HepG2 (cell line): Measurements from ENCODE around the gene XPNPEP2. TPM values are rescaled to one million over a fixed set of nuclear protein-coding genes. Genes with fewer than 3 reads are reported as not detected.

ENCODE experiments used
- ATAC-seq: fragments of 200-7000 bp; cut with Tn5 transposase; 3 replicates; pipeline ENCODE4 v1.9.1; 2020; ENCODE audit warnings: mild to moderate bottlenecking, moderate library complexity
- BruUV-seq: library from RNA; stranded (reverse); fragments of 400-500 nt; replicated peaks from 2 replicates; lab custom pipeline; 2021; lab: Mats Ljungman, UMichigan
- CTCF ChIA-PET: fragments of 300-600 bp; formaldehyde crosslinking; extraction: SDS; loops from one replicate; lab custom pipeline; 2021; ENCODE audit warnings: low total read pairs, inconsistent platforms, low intra/inter-chr PET ratio; lab: Yijun Ruan, JAX
- POLR2A ChIA-PET: fragments of 350-600 bp; sonication (Branson Sonifier 250); formaldehyde crosslinking; loops from one replicate; lab custom pipeline; 2020; ENCODE audit warnings: antibody characterized with exemption, inconsistent platforms; lab: Yijun Ruan, JAX
- DNase-seq: peaks from one replicate; pipeline ENCODE4 v3.0.0-alpha.2; 2015; ENCODE audit warnings: low spot score
- FAIRE-seq: peaks from 3 replicates; lab custom pipeline; 2011; peaks lifted over from hg19 to GRCh38; lab: Jason Lieb, UNC
- H2AFZ ChIP-seq: one replicate; pipeline ENCODE4 v1.6.1; 2011; ENCODE audit warnings: low read length, inconsistent platforms
- H3K27ac ChIP-seq: fragments of 300-600 bp; 3 replicates; pipeline ENCODE4 v1.8.0; 2011; ENCODE audit warnings: mixed run types, mild to moderate bottlenecking, mixed read lengths, low read length, inconsistent platforms; ENCODE audit not compliant: insufficient read depth; ENCODE audit errors: extremely low read length
- H3K27me3 ChIP-seq, 2 experiments: fragments of 200-600 bp in 1 of 2; 2 replicates in 1 of 2; 3 replicates in 1 of 2; pipeline versions ENCODE4 v1.6.0 to v1.8.0; 2011; ENCODE audit warnings: low read length in 2 of 2, mild to moderate bottlenecking in 2 of 2, moderate library complexity in 2 of 2, inconsistent platforms in 1 of 2; ENCODE audit not compliant: insufficient read depth in 2 of 2, control insufficient read depth in 1 of 2
- H3K36me3 ChIP-seq, 2 experiments: fragments of 200-600 bp in 1 of 2; replicated peaks in 1 of 2; 2 replicates in 1 of 2; 3 replicates in 1 of 2; pipeline versions ENCODE4 v1.5.1 to v1.8.0; 2011; ENCODE audit warnings: low read length in 2 of 2, inconsistent platforms in 1 of 2; ENCODE audit not compliant: insufficient read depth in 2 of 2, control insufficient read depth in 1 of 2
- H3K4me1 ChIP-seq: 2 replicates; pipeline ENCODE4 v1.5.1; 2012; ENCODE audit warnings: low read length, inconsistent platforms; ENCODE audit not compliant: insufficient read depth
- H3K4me2 ChIP-seq: 2 replicates; pipeline ENCODE4 v1.6.0; 2011; ENCODE audit warnings: low read depth, low read length, inconsistent platforms
- H3K4me3 ChIP-seq, 3 experiments: fragments of 200-600 bp in 1 of 3; sonication (generic), shearing (Covaris generic) in 1 of 3; replicated peaks in 1 of 3; 2 replicates each; pipeline ENCODE4 v1.5.1; 2011 to 2016; ENCODE audit warnings: low read length in 3 of 3, inconsistent platforms in 2 of 3, low read depth in 2 of 3, mild to moderate bottlenecking in 2 of 3, control low read depth in 1 of 3, mixed read lengths in 1 of 3; ENCODE audit not compliant: insufficient read depth in 1 of 3
- H3K79me2 ChIP-seq: one replicate; pipeline ENCODE4 v1.6.1; 2011; ENCODE audit warnings: low read length, inconsistent platforms; ENCODE audit not compliant: insufficient read depth
- H3K9ac ChIP-seq: 2 replicates; pipeline ENCODE4 v1.6.0; 2011; ENCODE audit warnings: mild to moderate bottlenecking, low read depth, low read length, inconsistent platforms; ENCODE audit not compliant: insufficient read depth
- H3K9me3 ChIP-seq: 2 replicates; pipeline ENCODE4 v1.5.1; 2012; ENCODE audit warnings: mild to moderate bottlenecking, low read length
- H4K20me1 ChIP-seq: 2 replicates; pipeline ENCODE4 v1.6.0; 2011; ENCODE audit warnings: inconsistent platforms, mild to moderate bottlenecking, low read length, moderate library complexity; ENCODE audit not compliant: insufficient read depth
- ARHGAP35 ChIP-seq: sonication (generic); formaldehyde crosslinking; IDR thresholded peaks from 2 replicates; pipeline ENCODE4 v1.9.0; 2022; ENCODE audit warnings: mild to moderate bottlenecking, inconsistent platforms, moderate library complexity, missing genetic modification reagents, borderline replicate concordance
- BHLHE40 ChIP-seq: IDR thresholded peaks from 2 replicates; pipeline ENCODE4 v1.6.1; 2011; ENCODE audit warnings: low read length, improper control_type of control experiment
- FOXK1 ChIP-seq: sonication (generic); formaldehyde crosslinking; IDR thresholded peaks from 2 replicates; pipeline ENCODE4 v1.4.0; 2020; ENCODE audit warnings: low read depth, missing genetic modification reagents, borderline replicate concordance
- MBD4 ChIP-seq: IDR thresholded peaks from 2 replicates; pipeline ENCODE4 v1.6.1; 2012; ENCODE audit warnings: low read length, inconsistent platforms, borderline replicate concordance
- MYNN ChIP-seq: sonication (generic); formaldehyde crosslinking; IDR thresholded peaks from 2 replicates; pipeline ENCODE4 v1.4.0; 2020; ENCODE audit warnings: mild to moderate bottlenecking, low read depth, missing genetic modification reagents
- RORA ChIP-seq: sonication (generic); formaldehyde crosslinking; IDR thresholded peaks from 2 replicates; pipeline ENCODE4 v1.5.0; 2020; ENCODE audit warnings: mild to moderate bottlenecking, missing genetic modification reagents, moderate library complexity
- ZBTB49 ChIP-seq: sonication (generic); formaldehyde crosslinking; IDR thresholded peaks from 2 replicates; pipeline ENCODE4 v1.4.0; 2020; ENCODE audit warnings: missing genetic modification reagents, borderline replicate concordance
- ZHX1 ChIP-seq: sonication (generic); formaldehyde crosslinking; IDR thresholded peaks from 2 replicates; pipeline ENCODE4 v1.8.1; 2022; ENCODE audit warnings: low read depth, mild to moderate bottlenecking, missing genetic modification reagents
- ZNF138 ChIP-seq: sonication (generic); formaldehyde crosslinking; IDR thresholded peaks from 2 replicates; pipeline ENCODE4 v1.5.0; 2020; ENCODE audit warnings: mild to moderate bottlenecking, low read depth, missing genetic modification reagents
- ZNF441 ChIP-seq: sonication (generic); formaldehyde crosslinking; IDR thresholded peaks from 2 replicates; pipeline ENCODE4 v1.7.0; 2021; ENCODE audit warnings: missing genetic modification reagents, borderline replicate concordance
- ZNF614 ChIP-seq: IDR thresholded peaks from 2 replicates; pipeline ENCODE4 v1.6.1; 2018; ENCODE audit warnings: missing biosample characterization, missing genetic modification reagents, inconsistent platforms, borderline replicate concordance
- ZNF709 ChIP-seq: sonication (generic); formaldehyde crosslinking; IDR thresholded peaks from 2 replicates; pipeline ENCODE4 v1.5.0; 2020; ENCODE audit warnings: mild to moderate bottlenecking, missing genetic modification reagents
- ZNF768 ChIP-seq: sonication (generic); formaldehyde crosslinking; IDR thresholded peaks from 2 replicates; pipeline ENCODE4 v1.4.0; 2020; ENCODE audit warnings: missing genetic modification reagents
- WGBS: methylation state at CpG from one replicate; pipeline ENCODE4 v1.1.6; 2017; ENCODE audit warnings: low lambda C conversion rate; 5-methylcytosine and 5-hydroxymethylcytosine counted together
- in situ Hi-C: cut with HindIII; loops from 2 replicates; pipeline ENCODE4 v1.10.0; 2017; ENCODE audit warnings: low pct_unique_long_range_greater_than_20kb; ENCODE audit not compliant: extremely low pct_ligation_motif_present
- intact Hi-C: fragments of 100-400 bp; cut with micrococcal nuclease; formaldehyde crosslinking; loops from one replicate; pipeline ENCODE4 v1.10.0; 2022; ENCODE audit not compliant: unreplicated experiment
- polyA plus RNA-seq, 8 experiments: library from polyadenylated mRNA; depleted of rRNA in 3 of 8; stranded (reverse) in 7 of 8; unstranded in 1 of 8; fragments of >200 nt; fragmentation: Illumina TruSeq in 4 of 8; extraction: Trizol in 4 of 8; gene quantifications; 2 replicates each; pipeline versions ENCODE4 v1.2.1 to v1.2.3, GENCODE V29; 2011 to 2016; ENCODE audit warnings: low read depth in 4 of 8, missing spikeins in 1 of 8, mixed read lengths in 1 of 8; ENCODE audit not compliant: insufficient read depth in 1 of 8
- total RNA-seq, 5 experiments: library from RNA; depleted of rRNA; stranded (reverse); fragments of >200 nt; fragmentation: Illumina TruSeq; extraction: Trizol; gene quantifications; 2 replicates each; pipeline ENCODE4 v1.2.3, GENCODE V29; 2016; ENCODE audit warnings: low read depth in 1 of 5

Gene XPNPEP2
- total and polyA plus RNA-seq, 2 of the 13 experiments (the other 11 are each of a cell fraction or from before 2014, with no cell fraction given): 1.1 to 1.8 TPM

GRCh38 chrX:129721414-129721813 is 17.4 kb upstream of the XPNPEP2 start:
- Histone ChIP-seq H3K9ac (no peak overlapping the region), H4K20me1 (no peaks in the 10 kb centered on the region), H3K27me3 (no peaks in the 10 kb centered on the region), H3K4me3 (no peak overlapping the region), H3K27ac (no peak overlapping the region)
- POLR2A ChIA-PET: no interaction called here
- FAIRE-seq: no peak
- no TSS peak for BruUV-seq
- intact Hi-C loops: no loop called here
- TF ChIP-seq ZNF441 (CRISPR knock-in tag): no peak
- TF ChIP-seq ZNF138 (CRISPR knock-in tag): no peak
- peak; percentile 20; the same call in 1 of the 2 replicates for TF ChIP-seq ZNF768 (CRISPR knock-in tag)
- TF ChIP-seq, all 625 proteins: peak for 1
- H3K79me2 ChIP-seq: no peaks in the 10 kb centered on the region
- in situ Hi-C loops: loop anchor here (10.0 kb wide), 1 partner anchor 87 kb away; no protein-coding TSS in a partner anchor
- DNase-seq: no peak
- WGBS: 0% methylated on average over 2 of the region's 2 CpGs
- no peaks in the 10 kb centered on the region for H3K36me3 ChIP-seq
- CTCF ChIA-PET: no interaction called here
- H3K4me2 ChIP-seq: no peak overlapping the region
- no peak for ATAC-seq
- peaks cover 10% of the 10 kb centered on the region; the same call in 1 of the 2 replicates for H3K4me1 ChIP-seq
- no peak overlapping the region for H2AFZ ChIP-seq
- H3K9me3 ChIP-seq: no peaks in the 10 kb centered on the region

GRCh38 chrX:129721870-129722269 is 16.9 kb upstream of the XPNPEP2 start:
- POLR2A ChIA-PET: no interaction called here
- Histone ChIP-seq H3K27me3 (no peaks in the 10 kb centered on the region), H4K20me1 (no peaks in the 10 kb centered on the region), H3K27ac (no peak overlapping the region), H2AFZ (no peak overlapping the region), H3K4me1 (peaks cover 5% of the 10 kb centered on the region; the same call in 1 of the 2 replicates), H3K4me3 (no peak overlapping the region), H3K9ac (no peak overlapping the region), H3K4me2 (no peak overlapping the region), H3K36me3 (no peaks in the 10 kb centered on the region), H3K79me2 (no peaks in the 10 kb centered on the region), H3K9me3 (no peaks in the 10 kb centered on the region)
- CTCF ChIA-PET: no interaction called here
- BruUV-seq: no TSS peak
- WGBS: 56% methylated on average over 3 of the region's 4 CpGs
- FAIRE-seq (no peak), DNase-seq (no peak), ATAC-seq (no peak)
- intact Hi-C loops: no loop called here
- in situ Hi-C loops: loop anchor here (10.0 kb wide), 1 partner anchor 87 kb away; no protein-coding TSS in a partner anchor
- no peak for TF ChIP-seq RORA (CRISPR knock-in tag)
- no peak for TF ChIP-seq ARHGAP35 (CRISPR knock-in tag)
- TF ChIP-seq MYNN: no peak
- TF ChIP-seq ZNF709 (CRISPR knock-in tag): no peak
- no peak for TF ChIP-seq BHLHE40
- TF ChIP-seq FOXK1: no peak
- no peak for TF ChIP-seq ZBTB49
- TF ChIP-seq MBD4: no peak
- no peak for TF ChIP-seq ZNF614
- no peak for TF ChIP-seq ZHX1 (CRISPR knock-in tag)
